HG03064 (cell line): ENCODE results near the gene SH2D4B.
"Not testable (repeated sequence)": the region's sequence is repeated elsewhere in the genome, so short reads cannot be mapped to it uniquely, and the experiment has no call there.

Experiments used
- ATAC-seq: cut with Tn5 transposase; IDR thresholded peaks from one replicate; pipeline ENCODE4 v1.9.1; 2021; ENCODE audit warnings: low read depth; ENCODE audit not compliant: unreplicated experiment

SH2D4B gene

GRCh38 chr10:80542053-80542452 lies 4.4 kb downstream of the SH2D4B start:
- no peak for ATAC-seq

- ATAC-seq, result no peak
Measured at GRCh38 chr10:80542652-80543318, 5.1 kb downstream of the SH2D4B start.

- ATAC-seq, result not testable (repeated sequence)
Measured at GRCh38 chr10:80543319-80543672, 5.6 kb downstream of the SH2D4B start.

GRCh38 chr10:80544316-80544953 lies 6.7 kb downstream of the SH2D4B start:
- no peak for ATAC-seq

DNA sequence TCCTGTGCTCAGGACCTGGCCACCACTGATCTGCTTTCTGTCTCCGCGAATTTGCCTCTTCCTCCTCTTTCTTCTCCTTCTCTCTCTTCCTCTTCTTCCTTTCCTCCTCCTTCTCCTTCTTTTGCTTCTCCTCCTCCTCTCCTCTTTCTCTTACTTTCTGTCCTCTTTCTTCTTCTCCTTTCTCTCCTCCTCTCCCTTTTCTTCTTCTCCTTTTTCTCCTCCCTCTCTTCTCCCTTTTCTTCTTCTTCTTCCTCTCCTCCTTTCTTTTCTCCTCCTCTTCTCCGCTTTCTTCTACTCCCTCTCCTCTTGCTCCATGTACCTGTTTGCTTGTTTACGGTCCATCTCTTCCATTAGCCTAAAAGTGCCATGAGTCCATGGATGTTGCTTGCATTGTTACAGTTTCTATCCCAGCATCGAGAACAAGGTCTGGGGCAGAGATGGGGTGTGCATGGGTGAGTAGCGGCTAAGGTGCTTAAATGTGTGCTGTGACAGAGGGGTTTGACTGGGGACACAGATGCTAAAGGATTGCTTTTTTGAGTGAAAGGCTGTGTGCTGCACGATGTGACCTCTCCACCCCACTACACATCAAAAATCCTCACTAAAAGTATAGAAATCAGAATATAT lies 7.7 kb downstream of the SH2D4B start:
- ATAC-seq, result no peak

- ATAC-seq, result no peak
Measured at GRCh38 chr10:80552151-80552646, 14.5 kb downstream of the SH2D4B start.

DNA sequence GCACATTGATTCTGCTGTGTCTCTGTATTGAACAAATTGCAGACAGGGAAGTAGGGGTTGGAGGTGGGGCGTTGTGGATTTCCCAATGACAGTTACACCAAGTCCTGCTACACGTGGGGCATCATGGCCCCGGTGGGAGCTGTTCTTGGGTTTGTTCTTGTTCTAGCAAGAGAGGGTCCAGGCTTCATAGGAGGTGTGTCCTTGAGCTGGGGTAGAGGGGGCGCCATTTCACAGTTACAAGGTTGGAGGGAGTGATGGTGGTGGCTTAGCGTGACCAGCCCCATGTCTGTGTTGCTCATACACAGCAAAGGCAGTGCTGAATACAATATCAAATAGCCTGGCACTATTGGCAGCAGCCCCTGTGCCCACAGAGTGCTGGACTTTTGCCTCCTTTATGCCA lies 15.7 kb downstream of the SH2D4B start:
- no peak for ATAC-seq

- ATAC-seq, result no peak
Measured at GRCh38 chr10:80554050-80554449, 16.3 kb downstream of the SH2D4B start.

DNA sequence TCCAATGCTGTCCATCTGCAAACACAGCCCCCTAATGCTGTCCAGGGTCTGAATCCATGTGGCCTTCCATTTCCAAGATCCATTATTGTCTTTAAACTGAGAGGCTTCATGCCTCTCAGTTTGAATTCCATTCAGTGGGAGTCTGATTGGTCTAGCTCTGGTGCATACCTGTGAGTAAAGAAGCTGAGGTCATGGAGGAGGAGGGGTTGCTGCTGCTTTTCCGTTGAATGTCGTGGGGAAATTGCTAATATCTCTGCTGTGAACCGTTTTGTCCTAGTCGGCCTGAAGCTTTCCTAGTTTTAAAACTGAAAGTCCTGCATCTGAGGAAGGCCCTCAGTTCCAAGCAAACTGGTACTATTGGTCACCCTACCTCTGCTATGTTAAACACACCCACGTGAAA lies 17.7 kb downstream of the SH2D4B start:
- no peak for ATAC-seq

- no peak for ATAC-seq
Measured at GRCh38 chr10:80561950-80562349, 24.2 kb downstream of the SH2D4B start.

DNA sequence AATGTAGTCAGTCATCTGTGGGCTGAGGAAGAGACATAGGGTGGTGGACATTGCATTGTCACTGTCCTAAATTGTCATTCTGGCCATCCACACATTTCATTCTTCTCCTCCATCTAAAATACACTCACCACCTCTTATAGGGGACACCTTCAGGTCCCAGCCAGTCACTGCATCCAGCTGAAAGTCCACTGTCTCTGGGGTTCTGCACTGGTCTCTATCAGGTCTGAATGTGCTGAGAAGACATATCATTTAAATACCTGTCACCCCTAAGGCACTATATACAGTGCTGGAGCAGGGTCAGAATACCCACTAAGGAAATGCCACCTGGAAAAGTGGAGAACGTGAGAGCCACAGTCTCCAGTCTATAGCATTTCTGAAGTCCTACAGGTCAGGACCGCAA lies 29.6 kb downstream of the SH2D4B start:
- no peak for ATAC-seq

GRCh38 chr10:80569131-80569895 lies 31.6 kb downstream of the SH2D4B start:
- no peak for ATAC-seq

DNA sequence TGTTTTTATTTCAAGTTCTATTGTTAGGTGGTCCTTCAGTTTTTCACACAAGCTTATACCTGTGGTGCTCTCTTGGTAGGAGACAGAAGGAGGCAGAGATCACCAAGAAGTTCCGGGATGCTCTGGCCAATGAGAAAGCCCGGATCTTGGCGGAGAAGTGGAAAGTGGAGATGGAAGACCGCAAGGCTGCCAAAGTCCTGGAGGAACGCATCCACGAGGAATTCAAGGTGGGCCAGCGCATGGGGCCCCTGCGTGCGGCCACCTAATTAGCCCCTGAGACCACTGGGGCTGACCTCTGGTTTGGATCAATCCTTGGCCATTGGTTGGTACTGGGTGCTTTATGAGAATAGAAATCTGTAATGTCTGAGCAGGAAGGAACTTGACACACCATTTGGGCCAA lies 33.6 kb downstream of the SH2D4B start:
- no peak for ATAC-seq

DNA sequence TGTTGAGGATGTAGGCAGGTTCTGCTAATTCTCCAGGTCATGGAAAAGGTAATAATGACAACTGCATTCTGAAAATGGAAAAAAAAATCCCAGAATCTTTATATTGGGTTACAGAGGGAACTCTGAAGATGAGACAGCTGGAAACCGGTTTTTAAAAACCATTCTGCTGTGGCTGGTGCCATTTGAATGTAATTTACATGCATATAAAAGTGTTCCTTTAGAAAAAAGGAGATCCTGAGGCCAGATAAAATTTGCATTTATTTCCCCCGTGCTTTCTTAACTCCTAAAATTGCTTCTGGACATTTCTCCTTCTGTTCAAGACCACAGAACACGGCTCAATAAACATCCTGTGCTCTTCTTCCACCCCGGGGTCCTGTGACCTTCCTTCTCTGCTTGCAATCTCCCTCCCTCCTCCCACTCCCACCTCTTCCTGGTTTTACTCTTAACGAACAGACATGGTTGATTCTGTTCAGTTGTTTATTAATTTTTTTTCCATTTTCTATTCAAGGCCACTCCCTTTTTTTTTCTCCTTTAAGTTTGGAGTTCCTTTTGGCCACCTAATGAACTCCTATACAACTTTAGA lies 41.6 kb downstream of the SH2D4B start:
- no peak for ATAC-seq

- ATAC-seq, result no peak
Measured at GRCh38 chr10:80579849-80580637, 42.3 kb downstream of the SH2D4B start.

- ATAC-seq, result no peak
Measured at GRCh38 chr10:80580638-80581468, 43.2 kb downstream of the SH2D4B start.

DNA sequence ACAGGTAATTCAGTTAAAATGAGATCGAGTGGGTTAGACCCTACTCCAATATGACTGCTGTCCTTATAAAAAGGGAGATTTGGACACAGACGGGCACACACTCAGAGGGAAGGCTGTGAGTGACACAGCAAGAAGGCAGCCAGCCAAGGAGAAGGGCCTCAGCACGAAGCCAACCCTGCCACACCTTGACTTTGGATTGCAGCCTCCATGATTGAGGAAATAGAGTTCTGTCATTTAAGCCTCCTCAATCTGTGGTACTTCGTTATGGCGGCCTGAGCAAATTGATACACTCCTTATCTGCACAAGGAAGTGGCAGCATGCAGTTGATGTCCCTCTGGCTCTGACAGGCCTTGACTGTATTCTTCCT lies 43.8 kb downstream of the SH2D4B start:
- ATAC-seq, result no peak

DNA sequence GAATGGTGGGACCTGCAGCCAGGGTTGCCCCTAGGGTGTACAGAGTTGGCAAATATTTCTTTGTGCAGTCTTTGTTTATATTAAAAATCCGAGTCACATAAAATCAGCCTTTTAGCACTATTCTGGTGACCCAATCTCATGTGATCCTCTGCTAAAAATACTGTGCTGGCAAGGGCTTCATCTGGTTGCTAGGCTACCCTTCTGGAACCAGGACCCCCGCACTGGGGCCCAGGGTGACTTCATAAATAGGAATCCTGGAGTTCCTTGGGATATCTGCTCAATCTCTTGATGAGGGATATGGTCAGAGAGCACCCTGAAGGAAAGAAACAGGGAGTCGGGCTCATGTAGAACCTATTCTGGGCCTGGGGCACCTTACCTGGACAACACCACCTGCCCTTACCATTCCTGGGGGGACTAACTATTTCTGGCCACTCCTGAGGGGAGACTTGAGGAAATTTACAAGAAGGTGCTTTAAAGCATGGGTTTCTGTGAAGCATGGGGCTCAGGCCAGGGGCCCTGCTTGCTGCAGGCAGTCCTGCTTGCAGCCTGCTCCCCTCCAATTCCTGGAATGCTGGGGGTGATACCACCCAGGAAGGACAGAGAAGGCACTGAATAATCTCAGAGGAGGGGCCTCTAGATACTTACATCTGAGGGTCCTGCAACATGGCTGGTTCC lies 44.7 kb downstream of the SH2D4B start:
- no peak for ATAC-seq

- ATAC-seq, result no peak
Measured at GRCh38 chr10:80583685-80584084, 46.0 kb downstream of the SH2D4B start.
